GM19023 (cell line): ENCODE results near the gene MORC1.
"Not testable (repeated sequence)": the region's sequence is repeated elsewhere in the genome, so short reads cannot be mapped to it uniquely, and the experiment has no call there.

Experiments
- ATAC-seq: cut with Tn5 transposase; IDR thresholded peaks from one replicate; pipeline ENCODE4 v1.9.1; 2021; ENCODE audit warnings: mild to moderate bottlenecking, moderate library complexity; ENCODE audit not compliant: unreplicated experiment

MORC1 gene, protein sequence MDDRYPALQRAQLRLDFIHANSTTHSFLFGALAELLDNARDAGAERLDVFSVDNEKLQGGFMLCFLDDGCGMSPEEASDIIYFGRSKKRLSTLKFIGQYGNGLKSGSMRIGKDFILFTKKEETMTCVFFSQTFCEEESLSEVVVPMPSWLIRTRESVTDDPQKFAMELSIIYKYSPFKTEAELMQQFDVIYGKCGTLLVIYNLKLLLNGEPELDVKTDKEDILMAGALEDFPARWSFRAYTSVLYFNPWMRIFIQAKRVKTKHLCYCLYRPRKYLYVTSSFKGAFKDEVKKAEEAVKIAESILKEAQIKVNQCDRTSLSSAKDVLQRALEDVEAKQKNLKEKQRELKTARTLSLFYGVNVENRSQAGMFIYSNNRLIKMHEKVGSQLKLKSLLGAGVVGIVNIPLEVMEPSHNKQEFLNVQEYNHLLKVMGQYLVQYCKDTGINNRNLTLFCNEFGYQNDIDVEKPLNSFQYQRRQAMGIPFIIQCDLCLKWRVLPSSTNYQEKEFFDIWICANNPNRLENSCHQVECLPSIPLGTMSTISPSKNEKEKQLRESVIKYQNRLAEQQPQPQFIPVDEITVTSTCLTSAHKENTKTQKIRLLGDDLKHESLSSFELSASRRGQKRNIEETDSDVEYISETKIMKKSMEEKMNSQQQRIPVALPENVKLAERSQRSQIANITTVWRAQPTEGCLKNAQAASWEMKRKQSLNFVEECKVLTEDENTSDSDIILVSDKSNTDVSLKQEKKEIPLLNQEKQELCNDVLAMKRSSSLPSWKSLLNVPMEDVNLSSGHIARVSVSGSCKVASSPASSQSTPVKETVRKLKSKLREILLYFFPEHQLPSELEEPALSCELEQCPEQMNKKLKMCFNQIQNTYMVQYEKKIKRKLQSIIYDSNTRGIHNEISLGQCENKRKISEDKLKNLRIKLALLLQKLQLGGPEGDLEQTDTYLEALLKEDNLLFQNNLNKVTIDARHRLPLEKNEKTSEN

DNA sequence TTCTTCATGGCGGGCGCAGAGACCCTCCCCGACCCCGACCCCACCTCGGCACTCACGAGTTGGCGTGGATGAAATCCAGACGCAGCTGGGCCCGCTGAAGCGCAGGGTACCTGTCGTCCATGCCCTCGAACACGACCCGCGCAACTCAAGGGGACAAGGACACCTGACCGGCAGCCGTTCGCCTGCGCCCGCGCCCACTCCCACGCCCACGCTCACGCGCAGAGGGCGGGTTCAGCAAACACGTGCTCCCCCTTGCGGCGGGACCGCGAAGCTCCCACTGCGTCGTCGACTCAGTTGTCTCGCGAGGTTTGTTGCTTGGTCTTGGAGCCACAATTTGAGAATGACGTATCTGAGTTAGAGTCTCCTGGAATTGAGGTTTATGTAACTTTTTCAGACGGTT lies at the start of gene MORC1:
MORC1 (minus strand) TSS at position 196 of the 400 bp plus-strand sequence; CDS start at position 121, 75 bp downstream.
- no peak for ATAC-seq

DNA sequence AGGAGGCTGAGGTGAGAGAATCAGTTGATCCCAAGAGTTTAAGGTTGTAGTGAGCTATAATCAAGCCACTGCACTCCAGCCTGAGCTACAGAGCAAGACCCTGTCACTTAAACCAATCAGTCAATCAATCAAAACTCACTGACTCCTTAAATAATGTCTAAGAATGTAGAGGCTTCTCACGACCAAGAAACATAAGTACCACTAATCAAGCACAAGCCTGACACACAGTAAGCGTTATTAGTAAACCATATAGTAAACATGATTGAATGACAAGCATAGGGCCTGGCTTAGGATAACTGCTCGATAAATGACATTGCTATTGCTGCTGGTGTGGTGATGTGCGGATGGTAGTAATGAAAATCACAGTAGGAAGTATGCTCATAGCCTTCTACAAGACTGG lies 48.0 kb upstream of the MORC1 start:
- no peak for ATAC-seq

DNA sequence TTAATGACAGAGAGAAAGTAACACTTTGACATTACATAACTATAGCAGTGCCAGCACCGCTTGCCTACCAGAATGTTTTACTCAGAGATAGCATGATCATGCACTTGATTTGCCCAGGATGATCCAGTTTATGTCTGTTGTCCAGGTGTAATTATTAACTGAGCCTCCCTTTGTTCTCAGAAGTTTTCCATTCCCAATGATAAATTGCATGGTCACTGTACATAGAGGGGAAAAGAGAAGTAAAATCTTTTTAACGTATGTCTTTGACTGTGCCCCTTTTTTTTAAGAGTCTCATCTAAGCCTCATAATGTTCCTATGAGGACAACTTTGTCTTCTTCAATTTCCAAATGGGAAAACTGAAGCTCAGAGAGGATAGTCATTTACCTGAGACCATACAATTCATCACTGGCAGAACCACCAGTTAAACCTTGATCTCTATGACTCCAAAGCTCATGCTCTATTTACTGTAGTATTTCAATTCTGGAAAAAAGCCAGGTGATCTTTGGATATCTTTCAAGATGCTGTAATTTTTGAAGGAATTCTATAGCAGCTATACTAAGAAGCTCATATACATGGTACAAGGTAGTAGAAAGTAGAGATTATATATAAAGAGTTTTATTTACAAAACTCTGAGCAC lies 43.7 kb upstream of the MORC1 start:
- ATAC-seq: no peak

DNA sequence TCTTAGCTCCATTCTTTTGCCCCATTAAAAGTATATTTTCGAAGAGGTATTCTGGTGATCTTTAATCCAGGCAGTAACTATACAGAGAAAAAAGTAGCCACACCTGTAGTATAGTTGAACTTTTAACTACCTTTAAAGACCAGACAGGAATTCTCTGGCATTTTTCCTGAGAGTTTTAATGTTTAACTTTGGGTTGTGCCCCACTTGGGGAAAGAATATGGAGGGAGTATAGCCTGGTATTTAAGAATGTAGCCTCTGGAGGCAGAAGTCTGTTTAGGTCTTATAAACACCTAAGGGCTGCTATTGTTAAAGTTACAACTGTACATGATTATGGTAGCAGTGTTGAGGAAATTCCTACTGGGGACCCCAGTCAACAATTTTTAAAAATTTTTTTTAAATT lies 37.9 kb upstream of the MORC1 start:
- no peak for ATAC-seq

DNA sequence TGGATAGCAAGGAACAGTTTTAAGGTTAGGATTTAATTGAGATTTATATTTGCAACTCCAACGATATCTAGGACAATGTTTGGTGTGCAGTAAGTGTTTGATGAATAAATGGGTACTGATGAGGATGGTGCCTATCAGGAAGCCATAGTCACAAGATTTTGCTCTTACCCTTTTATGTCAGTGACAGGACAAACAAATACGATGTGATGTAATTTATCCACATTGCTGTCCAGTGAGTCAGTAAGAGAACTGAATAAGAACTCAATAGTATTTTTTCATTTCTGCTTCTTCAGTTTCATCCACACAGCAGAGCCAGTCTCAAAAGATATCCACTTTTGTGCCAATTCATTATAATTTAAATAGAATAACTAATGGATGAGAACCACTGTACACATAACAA lies 37.0 kb upstream of the MORC1 start:
- no peak for ATAC-seq

DNA sequence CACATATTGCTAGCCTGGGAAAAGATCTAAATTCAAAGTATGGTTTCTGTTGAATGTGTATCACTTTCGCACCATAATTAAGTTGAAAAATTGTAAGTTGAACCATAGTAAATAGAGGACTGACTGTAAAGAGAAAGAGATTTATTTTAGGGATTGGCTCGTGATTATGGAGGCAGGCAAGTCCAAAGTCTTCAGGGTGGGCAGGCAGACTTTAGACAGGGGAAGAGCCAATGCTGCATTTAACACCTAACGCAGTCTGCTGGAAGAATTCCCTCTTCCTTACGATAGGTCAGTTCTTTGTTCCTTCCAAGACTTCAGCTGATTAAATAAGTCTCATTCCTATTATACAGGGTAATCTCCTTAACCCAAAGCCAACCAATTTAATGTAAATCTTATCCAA lies 34.4 kb upstream of the MORC1 start:
- no peak for ATAC-seq

DNA sequence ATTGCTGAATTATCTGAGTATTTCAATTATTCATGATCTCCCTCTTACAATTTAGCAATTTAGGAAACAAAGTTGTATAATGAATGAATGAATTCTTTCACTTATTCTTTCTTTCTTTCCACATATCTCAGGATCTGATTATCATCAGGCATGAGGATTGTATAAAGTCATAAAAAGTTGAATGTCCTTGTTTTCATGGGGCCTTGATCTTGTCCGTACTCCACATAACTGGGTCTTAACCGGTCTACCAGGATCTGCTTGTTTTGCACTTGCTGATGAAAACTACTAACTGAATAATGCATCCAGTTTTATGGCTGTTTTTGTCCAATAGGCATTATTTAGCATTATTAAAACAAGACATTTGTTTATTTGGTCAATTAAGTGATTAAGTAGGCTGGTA lies 31.1 kb upstream of the MORC1 start:
- ATAC-seq: no peak

DNA sequence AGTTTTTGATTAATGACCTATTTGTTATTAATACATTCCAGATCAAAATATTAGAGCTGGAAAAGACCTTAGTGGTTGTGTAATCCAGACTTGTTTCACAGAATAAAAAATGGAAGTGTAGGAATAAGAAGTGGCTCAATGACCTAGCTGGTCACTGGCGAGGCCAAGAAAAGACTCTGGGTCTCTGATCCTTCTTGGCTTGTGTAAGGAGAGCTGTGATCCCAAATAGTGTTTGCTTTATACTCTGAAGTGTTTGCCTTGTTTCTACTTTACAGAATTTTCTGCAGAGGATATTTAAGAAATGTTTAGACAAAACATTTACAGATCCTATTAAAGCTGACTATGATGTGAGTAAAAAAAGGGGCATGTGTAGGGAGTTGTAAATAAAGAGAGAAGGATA lies 25.7 kb upstream of the MORC1 start:
- no peak for ATAC-seq

DNA sequence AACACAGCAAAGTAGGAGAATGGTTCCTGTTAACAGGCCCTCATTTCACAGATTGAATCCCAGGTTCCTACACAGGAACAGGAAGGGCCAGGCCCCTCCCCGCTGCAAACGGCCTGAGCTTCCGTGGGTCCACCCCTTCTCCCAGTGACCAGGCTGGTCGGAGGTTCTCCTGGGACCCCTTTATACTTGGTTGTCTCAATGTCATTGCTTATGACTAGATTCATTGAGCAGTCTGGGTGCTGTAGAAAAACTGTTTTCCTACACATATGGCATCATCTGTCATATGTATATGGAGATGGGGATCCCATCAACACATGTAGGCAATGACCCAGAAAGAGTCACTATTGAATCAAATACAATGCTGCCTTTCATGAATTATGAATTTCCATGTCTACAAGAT lies 22.4 kb upstream of the MORC1 start:
- no peak for ATAC-seq

DNA sequence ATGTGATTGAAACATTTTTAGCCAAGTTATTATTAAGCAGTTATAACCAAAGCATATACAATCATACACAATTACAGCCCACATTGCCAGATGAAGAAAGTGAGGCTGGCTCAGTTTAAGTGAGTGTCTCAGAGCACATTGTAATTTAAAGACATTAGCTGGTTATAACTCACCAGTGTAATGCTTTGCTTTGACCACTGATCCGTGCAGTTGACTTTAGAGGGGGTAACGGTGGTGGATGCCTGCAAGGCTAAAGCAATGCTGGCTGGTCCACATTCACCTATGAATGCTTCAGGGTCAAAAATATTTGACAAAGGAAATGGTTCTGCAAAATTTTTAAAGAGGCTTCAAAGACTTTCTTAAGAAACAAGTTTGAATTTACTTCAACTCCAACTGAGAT lies 19.8 kb upstream of the MORC1 start:
- no peak for ATAC-seq

DNA sequence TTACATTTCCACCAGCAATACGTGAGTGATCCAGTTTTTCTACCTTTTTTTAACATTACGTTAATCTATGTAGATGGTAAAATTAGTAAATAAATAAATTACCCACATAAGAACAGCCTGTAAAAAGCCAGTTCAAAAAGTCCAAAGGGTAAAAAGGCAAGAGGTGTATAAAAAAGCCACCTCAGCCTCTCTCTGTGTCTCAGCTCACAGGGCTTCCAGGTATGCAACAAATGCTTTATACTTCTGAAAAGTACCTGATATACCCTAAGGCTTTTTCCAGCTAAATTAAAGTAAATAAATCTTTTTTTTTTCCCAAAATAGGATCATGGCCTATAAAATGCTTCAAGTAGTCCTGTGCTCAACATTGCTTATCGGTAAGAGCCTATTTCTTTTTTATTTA lies 18.6 kb upstream of the MORC1 start, which contains the start of gene C3orf85:
C3orf85 (plus strand) TSS at position 197 of the 400 bp plus-strand sequence; CDS start at position 326, 129 bp downstream.
- ATAC-seq: no peak

DNA sequence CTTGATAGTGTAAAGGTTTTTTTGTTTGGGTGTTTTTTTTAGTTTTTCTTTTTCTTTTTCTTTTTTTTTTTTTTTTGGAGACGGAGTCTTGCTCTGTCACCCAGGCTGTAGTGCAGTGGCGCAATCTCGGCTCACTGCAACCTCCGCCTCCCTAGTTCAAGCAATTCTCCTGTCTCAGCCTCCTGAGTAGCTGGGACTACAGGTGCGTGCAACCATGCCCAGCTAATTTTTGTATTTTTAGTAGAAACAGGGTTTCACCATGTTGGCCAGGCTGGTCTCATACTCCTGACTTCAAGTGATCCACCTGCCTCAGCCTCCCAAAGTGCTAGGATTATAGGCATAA lies 15.5 kb upstream of the MORC1 start:
- ATAC-seq: not testable (repeated sequence)

DNA sequence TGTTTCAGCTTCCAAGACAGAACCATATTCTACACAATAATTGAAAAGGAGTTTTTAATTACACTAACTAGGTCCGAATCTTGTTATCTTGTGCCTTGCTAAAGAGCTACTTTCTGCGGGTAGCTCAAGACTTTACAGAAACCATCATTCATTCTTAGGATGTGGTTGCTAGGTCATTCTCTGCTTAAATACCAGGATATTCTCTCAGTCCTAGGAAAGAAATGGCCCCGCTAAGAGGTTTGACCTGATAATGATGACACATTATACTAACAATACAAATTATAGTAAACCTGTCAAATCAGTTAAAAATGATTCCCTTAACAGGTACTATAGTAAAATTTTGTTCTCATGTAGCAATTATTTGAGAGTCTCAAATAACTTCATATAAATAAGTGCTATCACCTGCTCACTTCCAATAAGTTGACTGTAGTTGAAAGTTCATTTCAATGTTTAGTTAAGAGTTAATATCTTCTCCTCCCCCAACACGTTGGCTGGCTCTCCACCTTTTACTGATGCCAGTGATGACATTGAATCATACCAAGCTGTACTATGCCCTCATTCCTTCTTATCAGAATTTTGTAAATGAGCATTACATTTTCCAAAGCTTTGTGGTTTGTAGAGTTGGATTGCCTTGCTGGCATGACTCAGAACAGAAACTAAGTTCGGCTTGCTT lies 15.0 kb upstream of the MORC1 start:
- ATAC-seq: no peak

DNA sequence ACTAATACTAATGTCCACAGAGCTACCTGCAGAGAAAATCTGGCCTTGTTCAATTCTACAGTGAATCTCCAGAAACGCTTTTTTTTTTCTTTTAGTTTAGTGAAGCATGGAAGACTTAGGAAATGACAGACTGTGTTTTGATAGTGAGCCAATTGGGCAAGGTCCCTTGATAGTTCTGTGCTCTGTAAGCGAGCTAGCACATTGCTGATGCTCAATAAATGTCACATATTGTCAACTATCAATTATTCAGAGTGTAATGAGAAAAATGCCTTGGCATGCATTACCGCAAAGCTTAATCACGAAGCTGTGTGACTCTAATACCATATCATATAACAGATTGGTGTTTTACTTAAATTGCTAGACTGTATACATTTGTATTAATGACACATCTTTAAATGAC lies 13.3 kb upstream of the MORC1 start:
- ATAC-seq: no peak

DNA sequence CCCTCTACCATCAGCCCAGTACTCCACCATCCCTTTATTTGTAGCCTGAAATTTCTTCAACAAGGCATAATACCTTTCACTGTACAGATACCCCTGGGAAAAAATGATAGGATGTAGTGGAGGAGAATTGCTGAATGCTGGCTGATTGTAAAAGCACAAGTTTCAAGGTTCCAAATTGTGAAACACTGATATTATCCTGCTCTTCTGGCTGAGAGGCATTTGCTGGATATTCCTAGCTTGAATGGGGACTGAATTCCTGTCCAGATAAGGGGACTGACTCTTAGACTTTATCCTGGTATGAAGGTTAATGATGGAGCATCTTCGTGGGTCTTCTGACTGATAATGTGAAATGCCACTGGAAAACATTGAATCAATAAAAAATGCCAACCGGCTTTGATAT lies 9.6 kb upstream of the MORC1 start:
- ATAC-seq: no peak

DNA sequence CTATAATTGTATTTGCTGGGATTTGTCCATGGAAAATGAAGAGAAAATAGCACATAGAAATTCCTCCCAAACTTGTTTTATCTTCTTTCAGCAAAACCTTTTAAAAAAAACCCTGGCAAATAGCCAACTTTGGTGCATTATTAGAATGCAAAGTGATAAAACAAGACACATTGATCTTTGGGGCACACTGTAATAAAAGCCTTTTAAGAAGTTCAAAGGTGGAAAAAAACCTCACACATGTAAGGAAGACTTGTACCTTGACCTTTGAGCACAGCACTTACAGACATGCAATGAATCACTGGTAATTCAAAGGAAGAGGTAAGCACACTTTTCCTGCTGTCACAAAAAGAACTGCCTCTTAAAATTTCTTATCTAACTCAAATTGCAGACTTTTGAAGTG lies 8.0 kb upstream of the MORC1 start:
- no peak for ATAC-seq

DNA sequence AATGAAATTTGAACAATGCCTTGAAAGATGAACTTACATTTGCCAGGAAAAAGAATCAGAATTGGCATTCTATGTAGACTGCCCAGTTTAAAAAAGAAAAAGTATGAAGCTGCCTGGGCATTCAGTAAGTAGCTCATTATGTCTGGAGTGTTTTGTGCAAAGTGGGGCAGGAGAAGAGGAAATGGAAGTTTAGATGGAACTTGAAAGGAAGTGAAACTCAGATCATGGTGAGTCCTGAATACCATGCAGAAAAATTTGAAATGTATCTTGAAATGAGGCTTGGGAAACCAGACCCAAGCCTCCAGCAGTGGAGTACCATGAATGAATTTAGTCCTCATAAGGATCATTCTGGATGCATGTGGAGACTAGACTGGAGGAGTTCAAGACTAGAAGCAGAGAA lies 4.8 kb upstream of the MORC1 start:
- ATAC-seq: no peak

DNA sequence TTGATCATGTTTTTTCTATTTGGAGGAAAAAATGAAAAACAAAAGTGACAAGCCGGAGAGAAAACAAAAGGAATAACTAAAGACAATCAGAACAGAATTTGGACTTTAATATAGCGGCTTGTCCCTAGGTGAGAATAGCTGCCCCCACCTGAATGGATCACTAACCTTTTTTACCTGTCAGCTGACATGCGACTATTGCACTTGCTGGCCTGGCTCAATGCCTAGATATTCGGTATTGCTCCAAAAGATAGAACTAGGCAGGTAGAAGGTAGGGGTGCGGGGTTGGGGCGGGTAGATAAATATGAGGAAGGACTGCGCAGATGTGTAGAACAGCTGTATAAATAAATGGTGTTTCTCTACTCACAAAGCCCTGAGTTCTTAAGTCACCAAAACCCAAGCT lies 650 bp upstream of the MORC1 start:
- ATAC-seq: no peak

DNA sequence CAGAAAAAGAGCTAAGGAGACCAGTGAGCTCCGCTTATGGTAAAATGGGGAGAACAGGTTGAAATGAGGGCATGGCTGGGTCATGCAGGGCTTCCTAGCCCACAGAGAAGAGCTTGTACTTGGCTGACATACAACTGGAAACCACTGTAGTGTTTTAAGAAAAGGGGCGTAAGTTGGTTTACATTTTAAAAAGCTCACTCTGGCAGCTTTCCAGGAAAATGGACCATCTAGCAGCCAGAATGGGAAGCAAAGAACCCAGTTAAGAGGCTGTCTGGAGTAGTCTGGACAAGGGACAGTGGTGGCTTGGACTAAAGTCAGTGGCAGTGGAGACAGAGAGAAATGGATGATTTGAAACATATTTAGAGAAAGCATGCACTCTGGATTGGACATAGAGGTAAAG lies 1.9 kb downstream of the MORC1 start:
- no peak for ATAC-seq

DNA sequence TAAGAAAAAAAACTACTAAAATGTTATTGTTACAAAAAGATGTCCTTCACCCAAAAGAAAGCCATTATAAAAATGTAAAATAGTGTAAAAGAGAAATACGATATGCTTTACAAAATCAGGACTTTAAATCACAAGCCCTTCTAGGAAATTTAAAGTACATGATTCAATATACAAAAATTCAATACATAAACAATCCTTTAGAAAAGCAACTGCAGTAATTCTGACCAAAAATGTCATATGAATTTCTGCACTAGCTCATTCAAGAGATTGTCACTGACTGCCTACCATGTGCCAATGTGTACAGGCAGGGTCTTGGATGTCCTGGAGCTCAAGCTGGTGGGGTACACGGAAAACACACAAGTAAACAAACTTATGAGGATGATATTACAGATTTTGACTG lies 2.5 kb downstream of the MORC1 start:
- ATAC-seq: no peak

DNA sequence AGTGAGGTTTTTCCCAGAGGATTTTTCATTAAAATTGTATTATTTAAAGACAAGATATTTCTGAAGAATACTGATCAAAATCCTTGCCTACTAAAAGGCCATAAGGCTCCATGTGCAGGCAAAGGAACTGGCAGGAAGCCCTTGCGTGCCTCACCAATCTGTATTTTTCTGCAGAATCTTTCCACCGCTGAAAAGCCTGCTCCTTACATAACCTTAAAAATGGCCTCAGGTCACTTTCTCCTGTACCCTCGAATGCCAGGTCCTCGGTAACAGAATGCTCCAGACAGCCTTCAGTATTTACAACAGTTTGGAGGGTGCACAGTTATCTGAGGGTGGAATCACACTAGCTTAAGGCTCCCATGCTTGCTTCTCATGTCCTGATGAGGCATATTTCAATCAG lies 3.2 kb downstream of the MORC1 start:
- no peak for ATAC-seq
